Ascending aorta (tissue), 2 donors: Measurements from ENCODE around the gene BEX3. TPM values are rescaled to one million over a fixed set of nuclear protein-coding genes. Genes with fewer than 3 reads are reported as not detected.

Experiments used
- DNase-seq, 2 donors: peaks; one replicate each; pipeline ENCODE4 v3.0.0-alpha.2; 2019; ENCODE audit warnings: low spot score in 2 of 2
- H3K27ac ChIP-seq, 2 donors: fragments of 200-600 bp; sonication (generic); one replicate each; pipeline ENCODE4 v1.5.1; 2016 to 2017; ENCODE audit warnings: mild to moderate bottlenecking in 1 of 2
- H3K27me3 ChIP-seq: fragments of 200-600 bp; sonication (generic); one replicate; pipeline ENCODE4 v1.5.1; 2017
- H3K36me3 ChIP-seq, 2 donors: fragments of 200-600 bp; sonication (generic); one replicate each; pipeline ENCODE4 v1.5.1; 2016
- H3K4me1 ChIP-seq, 2 donors: fragments of 200-600 bp; sonication (generic); one replicate each; pipeline ENCODE4 v1.5.1; 2016 to 2017; ENCODE audit warnings: mild to moderate bottlenecking in 1 of 2
- H3K4me3 ChIP-seq, 2 donors: fragments of 200-600 bp; sonication (generic); one replicate each; pipeline ENCODE4 v1.5.1; 2016 to 2017; ENCODE audit warnings: mild to moderate bottlenecking in 1 of 2
- H3K9me3 ChIP-seq, 2 donors: fragments of 200-600 bp; sonication (generic); one replicate each; pipeline ENCODE4 v1.5.1; 2016
- intact Hi-C: fragments of 100-400 bp; cut with DNase I; formaldehyde crosslinking; loops from one replicate; pipeline ENCODE4 v1.15.1; 2023
- total RNA-seq: library from RNA; depleted of rRNA; stranded (reverse); fragments of >200 nt; gene quantifications from one replicate; pipeline ENCODE4 v1.1.0, GENCODE V29; 2016
- TF ChIP-seq, protein P1 (sequence below), 3 experiments: fragments of 200-600 bp in 2 of 3; fragments of 450-650 bp in 1 of 3; sonication (generic) in 2 of 3; IDR thresholded peaks; one replicate each; pipeline ENCODE4 v1.5.1; 2016 to 2019; ENCODE audit warnings: antibody characterized with exemption in 3 of 3, mild to moderate bottlenecking in 1 of 3, moderate library complexity in 1 of 3

BEX3 gene
- 32.1 TPM for total RNA-seq

DNA sequence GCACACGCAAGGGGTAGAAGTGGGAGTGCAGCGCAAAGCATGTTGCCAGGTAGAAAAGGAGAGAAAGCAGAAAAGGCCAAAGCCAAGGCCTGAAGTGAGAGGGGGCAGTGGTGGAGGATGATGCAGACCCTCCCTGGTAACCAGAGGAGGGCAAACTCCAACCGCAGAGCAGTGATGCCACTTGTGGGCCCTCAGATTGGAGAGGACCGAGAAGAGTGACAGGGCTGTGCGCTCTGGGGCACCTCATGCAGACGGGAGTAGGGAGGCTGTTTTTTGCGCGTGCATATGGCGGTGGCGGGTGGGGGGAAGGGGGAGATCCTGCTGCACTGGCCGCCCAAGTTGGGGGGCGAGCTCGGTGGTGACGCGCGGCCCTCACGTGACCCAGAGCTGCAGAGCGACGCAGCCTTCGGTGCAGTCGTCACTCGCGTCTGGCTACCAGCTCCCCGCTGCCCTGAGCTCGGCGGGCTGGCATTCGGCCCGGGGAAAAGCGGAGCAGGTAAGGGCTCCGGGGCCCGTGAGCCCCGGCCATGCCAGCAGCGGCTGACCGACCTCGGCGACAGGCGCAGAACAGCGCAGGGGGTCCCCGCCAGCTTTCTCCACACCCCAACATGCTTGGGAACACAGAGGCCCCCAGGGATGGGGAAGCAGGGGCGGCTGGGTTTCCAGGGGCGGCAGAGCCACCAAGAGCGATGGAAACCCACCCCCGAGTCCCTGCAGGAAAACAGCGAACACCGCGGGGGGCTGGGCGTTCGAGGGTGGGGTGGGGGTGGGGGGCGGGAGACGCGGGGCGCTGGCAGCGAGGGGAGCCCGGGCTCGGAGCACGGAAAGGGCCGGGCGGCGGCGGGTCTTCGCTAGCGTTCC, at the start of gene BEX3:
Gene BEX3, plus strand, starts transcription at position 421 of the 861 bp plus-strand sequence. CDS start 984 bp downstream, outside the sequence.
- DNase-seq = peak in 1 of 2 donors; percentile 74
- intact Hi-C loops = loop anchor here (2.0 kb wide), 1 partner anchor 20 kb away; the partner anchor contains the start of gene TCEAL9
- H3K4me3 ChIP-seq = peak within 1 kb of the TSS; percentile 65 to 78
- no peaks in the 10 kb centered on the region for H3K36me3 ChIP-seq
- H3K27me3 ChIP-seq = no peaks in the 10 kb centered on the region
- peak within 1 kb of the TSS; percentile 78 to 79 for H3K27ac ChIP-seq
- TF ChIP-seq, protein P1, sequence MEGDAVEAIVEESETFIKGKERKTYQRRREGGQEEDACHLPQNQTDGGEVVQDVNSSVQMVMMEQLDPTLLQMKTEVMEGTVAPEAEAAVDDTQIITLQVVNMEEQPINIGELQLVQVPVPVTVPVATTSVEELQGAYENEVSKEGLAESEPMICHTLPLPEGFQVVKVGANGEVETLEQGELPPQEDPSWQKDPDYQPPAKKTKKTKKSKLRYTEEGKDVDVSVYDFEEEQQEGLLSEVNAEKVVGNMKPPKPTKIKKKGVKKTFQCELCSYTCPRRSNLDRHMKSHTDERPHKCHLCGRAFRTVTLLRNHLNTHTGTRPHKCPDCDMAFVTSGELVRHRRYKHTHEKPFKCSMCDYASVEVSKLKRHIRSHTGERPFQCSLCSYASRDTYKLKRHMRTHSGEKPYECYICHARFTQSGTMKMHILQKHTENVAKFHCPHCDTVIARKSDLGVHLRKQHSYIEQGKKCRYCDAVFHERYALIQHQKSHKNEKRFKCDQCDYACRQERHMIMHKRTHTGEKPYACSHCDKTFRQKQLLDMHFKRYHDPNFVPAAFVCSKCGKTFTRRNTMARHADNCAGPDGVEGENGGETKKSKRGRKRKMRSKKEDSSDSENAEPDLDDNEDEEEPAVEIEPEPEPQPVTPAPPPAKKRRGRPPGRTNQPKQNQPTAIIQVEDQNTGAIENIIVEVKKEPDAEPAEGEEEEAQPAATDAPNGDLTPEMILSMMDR (IDR thresholded peaks at IDR 0.05) = no peak
- no peaks in the 10 kb centered on the region for H3K4me1 ChIP-seq
- H3K9me3 ChIP-seq = no peaks in the 10 kb centered on the region

DNA sequence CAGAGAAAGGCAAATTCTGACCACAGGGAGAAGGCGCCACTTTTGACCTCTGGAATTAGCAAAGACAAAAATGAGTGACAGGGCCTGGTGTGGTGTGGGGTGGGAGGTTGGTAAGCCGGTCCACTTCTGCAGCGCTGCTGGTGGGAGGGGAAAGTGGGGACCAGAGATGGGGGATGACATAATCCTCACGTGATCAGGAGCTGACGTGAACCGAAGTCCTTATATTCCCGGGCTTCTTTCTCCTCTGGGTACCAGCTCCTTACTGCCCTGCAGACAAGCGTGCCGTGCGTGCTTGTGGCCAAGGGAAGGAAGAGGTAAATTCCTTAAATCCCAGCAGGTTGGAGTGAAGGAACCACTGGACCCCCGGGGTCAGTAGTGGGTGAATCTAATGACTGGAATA, 46.3 kb upstream of the BEX3 start, which contains the start of gene TCEAL7:
Gene TCEAL7, plus strand, starts transcription at position 249 of the 400 bp plus-strand sequence. CDS start 1,165 bp downstream, outside the sequence.
- H3K4me1 ChIP-seq = no peaks in the 10 kb centered on the region
- no peaks in the 10 kb centered on the region for H3K27me3 ChIP-seq
- no peak within 1 kb of the TSS for H3K27ac ChIP-seq
- DNase-seq = no peak
- TF ChIP-seq, protein P1 (IDR thresholded peaks at IDR 0.05) = no peak
- intact Hi-C loops = no loop called here
- H3K9me3 ChIP-seq = no peaks in the 10 kb centered on the region
- H3K36me3 ChIP-seq = no peaks in the 10 kb centered on the region
- H3K4me3 ChIP-seq = peak within 1 kb of the TSS; percentile 27 to 50

DNA sequence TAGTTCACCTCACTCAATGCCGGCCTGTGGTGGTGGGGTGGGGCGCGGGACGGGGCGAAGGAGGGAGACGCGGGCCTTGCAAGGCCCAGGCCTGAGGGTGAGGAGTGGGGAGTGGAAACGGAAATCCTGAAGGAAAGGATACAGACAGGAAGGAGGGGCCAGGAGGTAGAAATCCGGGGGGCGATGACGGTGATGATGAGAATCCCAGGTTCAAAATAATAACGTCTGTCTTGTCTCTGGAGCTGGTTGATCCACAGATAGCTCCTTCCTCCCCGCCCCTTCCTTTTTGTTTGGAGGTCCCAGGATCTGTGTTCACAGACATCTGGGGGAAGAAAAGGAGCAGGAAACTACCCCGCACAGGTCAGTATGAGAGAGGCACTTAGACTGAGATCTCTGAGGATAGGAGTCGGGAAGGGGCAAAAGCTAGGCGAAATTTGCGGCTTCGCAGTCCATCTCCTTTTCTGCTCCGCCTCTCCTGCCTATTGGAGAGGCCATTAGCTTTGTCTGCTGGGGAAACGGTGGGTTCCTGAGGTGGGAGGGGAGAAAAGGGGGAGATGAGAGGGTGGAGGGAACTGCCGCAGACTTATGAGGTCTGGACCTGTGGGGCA, 45.6 kb upstream of the BEX3 start:
- no peak overlapping the region for H3K27ac ChIP-seq
- TF ChIP-seq, protein P1 (IDR thresholded peaks at IDR 0.05) = no peak
- H3K4me3 ChIP-seq = peak overlapping the region; percentile 27 to 50
- no peak for DNase-seq
- H3K27me3 ChIP-seq = no peaks in the 10 kb centered on the region
- intact Hi-C loops = no loop called here
- no peaks in the 10 kb centered on the region for H3K9me3 ChIP-seq
- no peaks in the 10 kb centered on the region for H3K36me3 ChIP-seq
- no peaks in the 10 kb centered on the region for H3K4me1 ChIP-seq

DNA sequence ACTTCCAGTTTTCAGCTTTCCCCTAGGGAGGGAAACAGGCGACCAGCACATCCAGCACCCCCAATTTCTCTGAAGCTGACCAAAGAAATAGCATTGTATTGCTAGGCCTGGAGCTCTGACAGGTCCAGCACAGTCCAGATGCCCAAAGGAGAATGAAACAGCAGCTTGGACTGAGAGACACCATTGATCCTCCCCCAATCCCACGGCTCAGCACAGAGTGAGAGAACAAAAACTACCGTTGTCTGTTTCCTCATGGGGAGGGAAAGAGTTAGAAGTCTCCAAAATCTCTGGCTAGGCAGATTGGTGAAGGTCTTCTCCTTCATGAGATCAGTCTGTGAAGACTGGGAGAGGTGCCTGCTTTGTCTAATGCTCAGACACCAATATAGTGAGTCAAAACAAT, 37.7 kb upstream of the BEX3 start:
- H3K36me3 ChIP-seq = no peaks in the 10 kb centered on the region
- H3K9me3 ChIP-seq = no peaks in the 10 kb centered on the region
- no peak overlapping the region for H3K27ac ChIP-seq
- intact Hi-C loops = no loop called here
- no peak overlapping the region for H3K4me3 ChIP-seq
- H3K4me1 ChIP-seq = no peaks in the 10 kb centered on the region
- no peak for DNase-seq
- no peaks in the 10 kb centered on the region for H3K27me3 ChIP-seq
- TF ChIP-seq, protein P1 (IDR thresholded peaks at IDR 0.05) = no peak

DNA sequence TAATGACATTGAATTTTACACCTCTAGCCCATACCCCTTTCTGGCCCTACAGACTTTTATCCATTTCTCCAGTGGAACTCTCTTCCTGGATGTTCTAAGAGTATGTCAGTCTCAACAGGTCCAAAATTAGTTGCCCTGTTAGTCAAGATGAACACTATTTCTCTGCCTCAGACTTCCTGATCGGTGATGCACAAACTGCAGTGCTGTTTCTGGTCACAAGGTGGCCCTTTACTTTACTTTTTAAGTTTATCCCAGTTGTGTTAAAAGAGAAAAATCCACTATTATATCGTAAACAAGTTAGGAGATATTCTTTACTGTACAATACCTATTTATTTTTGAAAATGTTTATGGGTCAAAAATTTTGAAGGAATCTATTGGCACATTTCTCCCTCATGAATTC, 33.2 kb upstream of the BEX3 start:
- Histone ChIP-seq H3K36me3 (no peaks in the 10 kb centered on the region), H3K4me1 (no peaks in the 10 kb centered on the region), H3K27me3 (no peaks in the 10 kb centered on the region), H3K27ac (no peak overlapping the region), H3K4me3 (no peak overlapping the region), H3K9me3 (no peaks in the 10 kb centered on the region)
- intact Hi-C loops = loop anchor here (1.0 kb wide), 1 partner anchor 121 kb away; no protein-coding TSS in a partner anchor
- TF ChIP-seq, protein P1 (IDR thresholded peaks at IDR 0.05) = peak; percentile 24 to 68 (median 53)
- no peak for DNase-seq
